Keratinocyte (primary cell): ENCODE data around the gene FBN1. TPM values are rescaled to one million over a fixed set of nuclear protein-coding genes. Genes with fewer than 3 reads are reported as not detected.

ENCODE experiments used
- DNase-seq: peaks from one replicate; pipeline ENCODE4 v3.0.0-alpha.2; 2011; ENCODE audit warnings: low read depth, missing footprints, low spot score
- FAIRE-seq: peaks from 2 replicates; lab custom pipeline; 2011; peaks lifted over from hg19 to GRCh38; lab: Jason Lieb, UNC
- H2AFZ ChIP-seq: 2 replicates; pipeline ENCODE4 v1.6.0; 2012; ENCODE audit warnings: low read length, control low read depth, inconsistent platforms; ENCODE audit not compliant: control insufficient read depth
- H3K27ac ChIP-seq: 2 replicates; pipeline ENCODE4 v1.5.1; 2011; ENCODE audit warnings: low read length; ENCODE audit not compliant: control insufficient read depth, insufficient read depth
- H3K27me3 ChIP-seq: 3 replicates; pipeline ENCODE4 v1.6.0; 2011; ENCODE audit warnings: low read length; ENCODE audit not compliant: control insufficient read depth, insufficient read depth; ENCODE audit errors: extremely low read depth
- H3K36me3 ChIP-seq, 2 experiments: 2 replicates in 1 of 2; 3 replicates in 1 of 2; pipeline ENCODE4 v1.5.1; 2011; ENCODE audit warnings: low read length in 2 of 2, mild to moderate bottlenecking in 1 of 2; ENCODE audit not compliant: control insufficient read depth in 2 of 2, insufficient read depth in 2 of 2; ENCODE audit errors: extremely low read depth in 1 of 2
- H3K4me1 ChIP-seq: 3 replicates; pipeline ENCODE4 v1.5.1; 2011; ENCODE audit warnings: low read length; ENCODE audit not compliant: control insufficient read depth, insufficient read depth; ENCODE audit errors: extremely low read depth
- H3K4me2 ChIP-seq: 3 replicates; pipeline ENCODE4 v1.6.0; 2011; ENCODE audit warnings: low read depth, low read length; ENCODE audit not compliant: control insufficient read depth, insufficient read depth; ENCODE audit errors: extremely low read depth
- H3K4me3 ChIP-seq, 3 experiments: fragments of 200-600 bp in 1 of 3; sonication (generic) in 1 of 3; 2 replicates in 2 of 3; 3 replicates in 1 of 3; pipeline ENCODE4 v1.5.1; 2011 to 2016; ENCODE audit warnings: low read length in 3 of 3, mild to moderate bottlenecking in 3 of 3, control low read depth in 2 of 3, inconsistent platforms in 1 of 3, low read depth in 1 of 3, mixed read lengths in 1 of 3, mixed run types in 1 of 3, moderate library complexity in 1 of 3; ENCODE audit not compliant: control insufficient read depth in 2 of 3, insufficient read depth in 2 of 3; ENCODE audit errors: extremely low read depth in 1 of 3
- H3K79me2 ChIP-seq: 2 replicates; pipeline ENCODE4 v1.6.0; 2012; ENCODE audit warnings: low read length; ENCODE audit not compliant: control insufficient read depth, insufficient read depth
- H3K9ac ChIP-seq: 3 replicates; pipeline ENCODE4 v1.6.0; 2011; ENCODE audit warnings: low read length; ENCODE audit not compliant: control insufficient read depth, insufficient read depth; ENCODE audit errors: extremely low read depth
- H3K9me1 ChIP-seq: 3 replicates; pipeline ENCODE4 v1.6.0; 2011; ENCODE audit warnings: low read length; ENCODE audit not compliant: control insufficient read depth, insufficient read depth; ENCODE audit errors: extremely low read depth
- H3K9me3 ChIP-seq: 2 replicates; pipeline ENCODE4 v1.5.1; 2012; ENCODE audit warnings: low read depth, low read length; ENCODE audit not compliant: control insufficient read depth
- H4K20me1 ChIP-seq: 3 replicates; pipeline ENCODE4 v1.6.0; 2011; ENCODE audit warnings: low read length; ENCODE audit not compliant: control insufficient read depth, insufficient read depth; ENCODE audit errors: extremely low read depth
- EZH2 ChIP-seq: IDR thresholded peaks from one replicate; pipeline ENCODE4 v1.6.1; 2012; ENCODE audit warnings: inconsistent platforms, mild to moderate bottlenecking, low read length, moderate library complexity
- dilution Hi-C: fragments of 300-500 bp; cut with MboI; formaldehyde crosslinking; loops from one replicate; pipeline ENCODE4 v1.7.0; 2020; ENCODE audit warnings: low sequenced_read_pairs; ENCODE audit not compliant: extremely low pct_ligation_motif_present
- polyA plus RNA-seq, 5 experiments: library from polyadenylated mRNA; depleted of rRNA in 3 of 5; stranded (reverse) in 3 of 5; stranded (forward) in 1 of 5; unstranded in 1 of 5; fragments of >200 nt; gene quantifications; 1 replicate in 1 of 5; 2 replicates in 3 of 5; 3 replicates in 1 of 5; pipeline versions ENCODE4 v1.2.1 to v1.2.3, GENCODE V29; 2011 to 2012; ENCODE audit warnings: missing spikeins in 2 of 5, low read depth in 1 of 5, low replicate concordance in 1 of 5
- TF ChIP-seq, protein P1 (sequence below), 3 experiments: IDR thresholded peaks in 1 of 3; conservative IDR thresholded peaks in 1 of 3; optimal IDR thresholded peaks in 1 of 3; 2 replicates in 2 of 3; 3 replicates in 1 of 3; pipeline versions ENCODE3 to v1.5.1; 2011; ENCODE audit warnings: low read length in 3 of 3, mild to moderate bottlenecking in 3 of 3, moderate library complexity in 2 of 3, control low read depth in 1 of 3, inconsistent platforms in 1 of 3; ENCODE audit not compliant: insufficient read depth in 2 of 3; ENCODE audit errors: extremely low read depth in 1 of 3

Gene FBN1
- polyA plus RNA-seq, 1 donor (not counting 4 experiments of a cell fraction or from before 2014, with no cell fraction given), result 3.5 TPM

DNA sequence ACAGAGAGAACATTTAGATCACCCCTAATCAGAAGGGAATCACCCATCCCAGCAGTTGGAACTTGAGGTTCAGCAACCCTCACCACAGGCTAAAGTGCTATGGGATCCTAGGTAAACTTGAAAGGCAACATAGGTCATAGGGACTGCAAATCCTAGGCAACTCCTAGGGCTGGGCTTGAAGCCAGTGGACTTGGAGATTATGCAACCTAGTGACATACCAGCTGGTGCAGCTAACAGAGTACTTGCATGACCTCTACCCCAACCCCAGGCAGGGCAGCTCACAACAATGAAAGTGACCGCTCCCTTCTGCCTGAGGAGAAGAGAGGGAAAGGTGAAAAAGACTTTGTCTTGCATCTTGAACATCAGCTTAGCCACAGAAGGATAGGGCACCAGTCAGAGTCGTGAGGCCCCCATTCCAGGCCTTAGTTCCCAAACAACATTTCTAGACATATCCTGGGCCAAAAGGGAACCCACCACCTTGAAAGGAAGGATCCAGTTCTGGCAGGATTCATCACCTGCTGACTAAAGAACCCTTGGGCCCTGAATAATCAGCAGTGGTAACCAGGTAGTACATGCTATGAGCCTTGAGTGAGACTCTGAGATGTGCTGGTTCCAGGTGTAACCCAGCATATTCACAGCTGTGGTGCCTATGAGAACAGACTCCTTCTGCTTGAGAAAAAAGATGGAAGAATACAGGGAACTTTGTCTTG is 37.6 kb upstream of the FBN1 start:
- H3K9me3 ChIP-seq, result no peaks in the 10 kb centered on the region
- FAIRE-seq (peak; percentile 41), DNase-seq (no peak)
- no peaks in the 10 kb centered on the region for H3K27me3 ChIP-seq
- H3K36me3 ChIP-seq, result no peaks in the 10 kb centered on the region
- H3K27ac ChIP-seq, result no peak overlapping the region
- no peak overlapping the region for H3K9ac ChIP-seq
- no peak overlapping the region for H3K4me3 ChIP-seq
- no peak overlapping the region for H2AFZ ChIP-seq
- peaks cover 32% of the 10 kb centered on the region for H3K4me1 ChIP-seq
- no peak overlapping the region for H3K4me2 ChIP-seq
- dilution Hi-C loops, result no loop called here
- no peaks in the 10 kb centered on the region for H3K9me1 ChIP-seq
- no peak for TF ChIP-seq EZH2
- TF ChIP-seq, protein P1, sequence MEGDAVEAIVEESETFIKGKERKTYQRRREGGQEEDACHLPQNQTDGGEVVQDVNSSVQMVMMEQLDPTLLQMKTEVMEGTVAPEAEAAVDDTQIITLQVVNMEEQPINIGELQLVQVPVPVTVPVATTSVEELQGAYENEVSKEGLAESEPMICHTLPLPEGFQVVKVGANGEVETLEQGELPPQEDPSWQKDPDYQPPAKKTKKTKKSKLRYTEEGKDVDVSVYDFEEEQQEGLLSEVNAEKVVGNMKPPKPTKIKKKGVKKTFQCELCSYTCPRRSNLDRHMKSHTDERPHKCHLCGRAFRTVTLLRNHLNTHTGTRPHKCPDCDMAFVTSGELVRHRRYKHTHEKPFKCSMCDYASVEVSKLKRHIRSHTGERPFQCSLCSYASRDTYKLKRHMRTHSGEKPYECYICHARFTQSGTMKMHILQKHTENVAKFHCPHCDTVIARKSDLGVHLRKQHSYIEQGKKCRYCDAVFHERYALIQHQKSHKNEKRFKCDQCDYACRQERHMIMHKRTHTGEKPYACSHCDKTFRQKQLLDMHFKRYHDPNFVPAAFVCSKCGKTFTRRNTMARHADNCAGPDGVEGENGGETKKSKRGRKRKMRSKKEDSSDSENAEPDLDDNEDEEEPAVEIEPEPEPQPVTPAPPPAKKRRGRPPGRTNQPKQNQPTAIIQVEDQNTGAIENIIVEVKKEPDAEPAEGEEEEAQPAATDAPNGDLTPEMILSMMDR (optimal IDR thresholded peaks at IDR 0.05 in 1 of 3, IDR thresholded peaks at IDR 0.05 in 1 of 3, conservative IDR thresholded peaks at IDR 0.05 in 1 of 3; ENCODE audit: extremely low read depth in 1 of 3, insufficient read depth in 2 of 3, low read length in 3 of 3), result no peak
- no peaks in the 10 kb centered on the region for H3K79me2 ChIP-seq
- H4K20me1 ChIP-seq, result no peaks in the 10 kb centered on the region

DNA sequence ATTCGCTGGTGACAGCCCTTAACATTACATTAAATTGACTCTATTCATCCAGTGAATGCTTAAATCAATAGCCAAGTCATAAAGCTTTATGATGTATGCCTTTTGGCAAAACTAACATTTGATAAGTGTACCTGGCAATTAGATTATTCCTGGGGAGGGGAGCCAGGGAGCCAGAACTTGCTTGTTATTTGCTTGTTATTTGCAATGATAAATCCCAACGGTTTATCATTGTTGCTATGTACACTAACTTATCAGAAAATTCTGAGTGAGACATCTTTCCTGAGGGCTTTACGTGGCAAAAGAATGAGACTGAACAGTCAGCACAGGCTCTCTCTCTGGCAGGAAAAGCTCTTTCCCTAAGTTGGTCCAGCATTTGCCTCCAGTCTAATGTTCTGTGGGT is 35.8 kb upstream of the FBN1 start:
- dilution Hi-C loops, result no loop called here
- Histone ChIP-seq H3K79me2 (no peaks in the 10 kb centered on the region), H3K36me3 (no peaks in the 10 kb centered on the region), H3K27me3 (no peaks in the 10 kb centered on the region), H4K20me1 (no peaks in the 10 kb centered on the region), H2AFZ (peak overlapping the region; percentile 45), H3K4me2 (peak overlapping the region; percentile 63), H3K9me1 (no peaks in the 10 kb centered on the region), H3K9me3 (no peaks in the 10 kb centered on the region), H3K27ac (peak overlapping the region; percentile 91), H3K4me1 (peaks cover 32% of the 10 kb centered on the region), H3K9ac (peak overlapping the region; percentile 63), H3K4me3 (no peak overlapping the region)
- TF ChIP-seq, protein P1 (optimal IDR thresholded peaks at IDR 0.05 in 1 of 3, IDR thresholded peaks at IDR 0.05 in 1 of 3, conservative IDR thresholded peaks at IDR 0.05 in 1 of 3; ENCODE audit: extremely low read depth in 1 of 3, insufficient read depth in 2 of 3, low read length in 3 of 3), result no peak
- no peak for TF ChIP-seq EZH2
- FAIRE-seq (peak; percentile 82), DNase-seq (no peak)
